Hematopoietic multipotent progenitor cell treated with erythropoietin and hydrocortisone succinate and interleukin-3 and kit ligand, for 15 days (in vitro differentiated cells): Measurements from ENCODE around the gene ENOX1.

Source experiments
- DNase-seq: peaks from one replicate; pipeline ENCODE4 v3.0.0-alpha.2; 2015; ENCODE audit warnings: low spot score

Gene ENOX1

DNA sequence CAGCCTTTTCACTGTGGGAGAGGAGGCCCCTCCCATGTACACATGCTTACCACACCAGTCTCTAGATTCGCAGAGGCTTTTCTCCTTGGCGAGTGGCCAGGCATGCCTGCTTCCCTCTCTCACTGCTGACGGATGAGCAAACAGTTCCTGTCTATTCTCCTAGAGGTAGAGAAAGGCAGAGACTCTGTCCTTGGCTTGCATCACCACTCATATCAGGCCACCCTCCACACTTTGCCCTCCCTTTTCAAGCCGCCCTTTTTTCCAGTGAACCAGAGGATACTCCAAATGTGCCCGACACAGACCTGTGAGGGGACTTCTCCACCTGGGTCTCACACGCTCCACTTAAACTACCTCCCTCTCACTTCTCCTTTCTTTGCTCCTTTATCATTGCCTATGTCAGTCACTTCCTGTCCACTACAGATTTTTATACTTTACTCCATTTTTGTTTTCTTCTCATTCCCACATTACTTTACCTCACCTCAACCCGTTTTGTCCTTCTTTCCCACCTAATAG, 478.8 kb downstream of the ENOX1 start:
- DNase-seq = no peak

DNA sequence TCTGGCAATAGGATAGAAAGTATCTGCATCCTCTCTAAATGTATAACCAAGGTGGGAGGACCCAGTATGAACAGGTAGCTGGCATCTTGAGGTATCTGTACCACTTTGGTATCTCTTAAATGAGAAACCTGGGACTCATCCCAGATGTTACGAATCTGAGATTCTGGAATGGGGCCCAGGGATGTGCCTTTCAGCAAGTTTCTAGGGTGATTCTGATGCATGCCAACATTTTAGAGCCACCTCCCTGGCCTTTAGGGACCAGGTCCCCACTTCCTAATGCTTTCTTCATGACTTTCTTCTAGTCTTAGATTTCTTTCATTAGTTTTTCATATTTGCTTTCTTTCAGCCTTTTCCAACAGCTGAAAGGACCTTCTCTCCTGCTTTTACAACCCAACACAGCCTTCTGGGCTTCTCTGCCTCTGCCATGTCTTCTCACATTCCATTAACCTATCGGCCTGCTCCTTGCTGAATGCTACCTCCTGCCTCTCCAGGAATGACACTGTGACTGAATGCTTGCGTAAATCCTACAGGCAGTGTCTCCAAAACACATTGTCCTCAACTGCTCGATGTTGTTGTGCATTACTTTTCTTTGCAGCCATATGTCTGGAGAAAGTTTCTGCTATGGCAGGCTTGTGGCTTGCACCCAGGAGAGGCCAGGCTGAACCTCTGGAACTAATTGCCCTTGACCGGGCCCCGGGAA, 479.4 kb downstream of the ENOX1 start:
- DNase-seq = no peak

DNA sequence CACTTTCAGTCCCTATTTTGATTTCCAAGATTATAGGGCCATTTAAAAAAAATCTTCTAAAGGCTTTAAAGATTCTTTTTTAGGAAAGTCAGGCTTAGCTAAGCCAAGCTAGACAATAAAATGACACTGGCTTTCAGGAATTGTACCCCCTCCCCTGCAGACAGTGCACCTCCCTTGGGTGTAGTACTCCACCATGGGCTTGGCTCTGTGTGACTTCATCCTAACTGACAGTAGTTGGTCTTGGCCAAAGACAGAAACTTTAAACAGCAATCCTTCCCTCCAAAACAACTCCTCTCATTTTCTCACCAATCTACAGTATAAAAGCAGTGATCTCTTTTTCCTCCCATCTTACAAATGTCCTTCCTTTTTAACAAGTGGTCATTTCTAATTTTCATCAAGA, 480.4 kb downstream of the ENOX1 start:
- no peak for DNase-seq

DNA sequence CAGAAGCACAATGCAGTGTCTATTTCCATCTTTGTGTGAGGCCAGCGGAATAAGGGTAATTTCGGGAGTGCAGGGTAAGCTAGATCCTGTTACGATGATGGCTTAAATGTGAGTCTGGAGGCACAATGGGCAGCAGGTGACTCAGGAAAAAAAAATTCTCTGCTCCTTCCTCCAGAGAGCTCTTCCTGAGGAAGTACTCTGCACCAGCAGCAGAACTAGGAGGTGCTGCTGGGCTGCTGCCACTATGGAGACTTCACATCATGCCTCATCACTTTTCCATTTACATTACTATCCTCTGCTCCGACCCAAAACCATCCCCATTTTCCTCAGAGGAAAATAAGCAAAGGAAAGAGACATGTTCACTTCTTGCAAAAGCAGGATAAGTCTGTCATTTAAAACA, 481.4 kb downstream of the ENOX1 start:
- DNase-seq = no peak

DNA sequence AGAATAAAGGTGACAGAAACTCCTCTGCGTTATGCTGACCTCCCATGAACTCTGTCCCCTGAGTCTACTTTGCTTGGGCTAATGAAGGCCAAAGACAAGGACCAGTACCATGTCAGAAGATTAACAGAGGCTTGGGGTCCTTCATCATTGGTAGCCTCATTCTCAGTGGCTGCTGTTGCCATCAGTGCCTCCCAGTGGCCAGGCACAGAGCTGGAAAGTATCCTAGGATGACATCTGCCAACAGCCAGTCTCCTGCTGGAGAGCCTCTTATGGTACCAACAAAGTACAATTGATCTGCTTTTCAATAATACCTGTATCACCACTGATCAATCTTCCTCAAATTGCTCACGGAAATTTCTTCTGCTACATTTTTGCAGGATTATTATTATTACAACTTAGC, 481.8 kb downstream of the ENOX1 start:
- DNase-seq = no peak

GRCh38 chr13:43304449-43304848, 482.3 kb downstream of the ENOX1 start:
- no peak for DNase-seq

DNA sequence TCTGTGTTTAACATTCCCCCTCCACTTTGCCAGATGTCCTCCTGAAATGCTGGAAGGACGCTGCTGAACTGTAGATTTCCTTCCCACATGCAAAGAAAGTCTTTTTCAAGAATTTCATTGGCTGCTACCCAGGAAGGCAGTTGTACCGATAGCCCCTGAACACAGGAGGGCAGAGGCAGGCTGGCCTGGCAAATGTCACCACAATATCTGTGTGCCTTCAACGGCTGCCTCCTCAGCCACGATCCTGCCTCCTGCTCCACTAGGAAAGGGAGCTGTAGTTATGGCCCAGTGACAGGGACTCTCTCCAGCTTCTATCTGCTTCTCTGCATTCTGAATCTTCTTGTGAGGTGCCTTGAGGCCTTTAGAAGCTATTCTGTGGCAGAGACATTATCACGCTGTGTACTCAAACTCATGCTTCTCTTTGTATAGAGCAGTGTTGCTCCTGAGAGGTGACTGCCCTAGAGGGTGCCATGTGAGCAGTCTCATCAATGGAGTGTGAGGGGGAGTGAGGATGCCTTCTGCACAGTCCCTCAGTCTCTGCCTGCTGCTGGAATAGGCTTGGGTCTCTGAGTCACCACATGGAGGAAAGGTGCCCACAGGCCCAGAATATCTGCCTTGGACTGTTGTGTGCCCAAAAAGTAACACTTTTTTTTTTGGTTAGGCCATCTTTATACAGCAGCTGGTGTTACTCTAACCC, 483.6 kb downstream of the ENOX1 start:
- DNase-seq = no peak

DNA sequence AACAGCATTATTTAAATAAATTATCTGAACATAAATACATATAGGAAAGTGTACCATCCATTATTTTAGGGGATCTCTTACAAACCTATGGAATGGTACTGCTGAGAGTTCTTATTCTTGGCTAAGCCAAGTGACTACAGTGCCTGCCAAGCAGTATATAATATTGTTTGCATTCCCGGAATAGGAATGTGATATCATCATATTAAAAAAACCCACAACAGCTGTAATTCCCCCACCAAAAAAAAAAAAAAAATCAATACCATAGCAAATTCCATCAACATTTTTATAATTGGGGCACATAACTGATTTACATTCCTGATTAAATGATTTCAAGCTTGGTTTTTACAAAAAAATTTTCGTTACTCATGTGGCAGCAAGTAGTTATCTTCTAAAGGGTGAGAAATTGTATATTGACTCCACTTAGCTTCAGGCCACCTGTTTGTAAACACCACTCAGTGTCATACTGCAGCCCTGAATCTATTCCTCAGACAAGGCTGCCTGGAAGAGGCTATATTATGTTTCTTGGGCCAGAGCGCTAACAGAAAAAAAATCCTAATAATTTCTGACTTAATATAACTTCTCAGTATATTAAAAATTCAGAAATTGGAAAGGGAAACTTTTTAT, 485.3 kb downstream of the ENOX1 start:
- DNase-seq = no peak

GRCh38 chr13:43300865-43301264, 485.9 kb downstream of the ENOX1 start:
- DNase-seq = no peak

DNA sequence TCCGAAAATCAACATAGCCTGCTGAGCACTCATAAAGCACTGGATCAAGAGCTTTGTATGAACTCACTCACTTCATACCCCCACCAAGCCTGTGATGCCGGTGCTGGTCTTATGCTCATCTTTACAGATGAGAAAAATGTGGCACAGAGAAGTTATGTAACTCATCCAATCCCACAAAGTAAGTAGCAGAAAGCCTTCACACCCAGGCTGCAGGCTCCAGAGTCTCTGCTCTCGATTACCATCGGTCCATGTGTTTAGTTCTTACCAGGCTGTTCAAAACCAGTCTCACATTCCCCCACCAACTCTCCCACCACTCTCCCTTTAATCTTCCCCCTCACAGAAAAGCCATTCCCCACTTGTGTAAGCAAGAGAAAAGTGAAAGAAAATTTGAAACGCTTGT, 487.4 kb downstream of the ENOX1 start:
- DNase-seq = no peak

- DNase-seq = no peak
Observed at GRCh38 chr13:43298816-43299215, 488.0 kb downstream of the ENOX1 start.

- no peak for DNase-seq
Observed at GRCh38 chr13:43297967-43298678, 488.6 kb downstream of the ENOX1 start.

DNA sequence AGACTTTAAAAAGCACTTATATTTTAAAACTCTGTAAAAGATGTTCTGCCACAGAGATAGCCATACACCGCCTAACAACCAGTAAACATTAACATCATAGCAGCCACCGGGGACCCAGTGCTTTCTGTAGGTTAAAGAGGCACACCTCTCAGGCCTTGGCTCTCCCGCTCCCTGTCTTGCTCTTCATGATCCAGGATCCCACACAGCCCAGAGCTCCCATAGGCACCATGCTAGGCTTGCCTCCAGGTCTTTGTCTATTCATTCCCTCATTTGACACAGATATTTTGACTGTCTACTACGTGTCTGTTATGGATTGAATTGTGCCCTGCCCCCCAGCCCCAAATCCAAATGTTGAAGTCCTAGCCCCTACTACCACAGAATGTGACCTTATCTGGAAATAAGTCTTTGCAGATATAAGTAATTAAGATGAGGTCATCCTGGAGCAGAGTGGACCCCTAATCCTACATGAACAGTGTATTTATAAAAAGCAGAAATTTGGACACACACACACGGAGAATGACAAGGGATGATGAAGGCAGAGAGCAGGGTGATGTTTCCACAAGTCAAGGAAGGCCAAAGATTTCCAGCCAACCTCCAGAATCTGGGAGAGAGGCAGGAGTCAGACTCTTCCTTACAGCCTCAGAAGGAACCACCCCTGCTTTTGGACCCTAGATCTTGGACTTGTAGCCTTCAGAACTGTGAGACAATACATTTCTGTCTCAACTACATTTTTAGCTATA, 490.8 kb downstream of the ENOX1 start:
- no peak for DNase-seq

GRCh38 chr13:43295321-43295720, 491.5 kb downstream of the ENOX1 start:
- DNase-seq = no peak

DNA sequence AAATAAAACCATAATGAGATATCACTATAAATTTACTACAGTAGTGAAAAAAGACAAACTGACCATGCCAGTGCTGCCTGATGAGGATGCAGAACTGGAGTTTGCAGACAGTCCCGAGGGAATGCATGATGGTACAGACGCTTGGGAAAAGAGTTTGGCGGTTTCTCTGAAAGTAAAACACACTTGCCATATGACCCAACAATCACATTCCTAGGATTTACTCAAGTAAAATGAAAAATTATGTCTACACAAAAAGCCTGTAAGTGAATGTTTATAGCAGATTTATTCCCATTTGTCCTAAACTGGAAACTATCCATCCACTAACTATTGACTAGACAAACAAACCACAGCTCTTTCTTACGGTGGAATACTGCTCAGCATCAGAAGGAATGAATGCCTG, 492.4 kb downstream of the ENOX1 start:
- no peak for DNase-seq

- DNase-seq = no peak
Observed at GRCh38 chr13:43293986-43294385, 492.8 kb downstream of the ENOX1 start.

DNA sequence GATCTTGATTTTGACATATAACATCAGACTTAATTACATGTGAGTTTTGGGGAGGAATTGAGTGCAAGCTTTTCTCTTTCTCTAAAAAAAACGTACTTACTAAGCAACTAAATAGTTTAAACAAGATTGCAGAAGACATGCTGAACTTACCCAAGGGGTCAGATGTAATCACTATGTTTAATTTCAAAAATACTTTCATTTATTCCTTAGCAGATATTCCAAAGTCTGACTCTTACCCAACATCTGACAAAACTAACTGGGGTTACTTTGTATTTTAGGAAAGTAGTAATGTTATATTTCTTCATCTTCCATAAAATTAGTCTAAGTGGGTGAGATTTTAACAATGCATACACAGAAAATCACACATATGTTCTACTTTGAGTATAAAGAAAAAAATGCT, 493.2 kb downstream of the ENOX1 start:
- no peak for DNase-seq

DNA sequence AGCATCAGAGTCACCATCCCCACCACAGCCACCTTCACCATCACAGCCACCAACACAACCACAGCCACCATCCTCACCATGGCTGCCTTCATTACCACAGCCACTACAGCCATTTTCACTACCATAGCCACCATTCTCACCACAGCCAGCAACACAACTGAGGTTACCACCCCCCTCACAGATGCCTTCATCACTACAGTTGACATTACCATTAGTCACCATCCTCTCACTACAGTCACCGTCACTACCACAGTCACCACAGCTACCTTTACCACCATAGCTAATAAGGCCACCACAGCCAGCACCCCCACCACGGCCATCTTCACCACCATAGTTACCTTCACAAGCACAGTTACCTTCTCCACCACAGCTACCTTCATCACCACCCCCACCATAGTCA, 493.8 kb downstream of the ENOX1 start:
- no peak for DNase-seq

GRCh38 chr13:43291287-43292060, 495.3 kb downstream of the ENOX1 start:
- DNase-seq = no peak

- DNase-seq = no peak
Observed at GRCh38 chr13:43289470-43290255, 497.1 kb downstream of the ENOX1 start.
